Measurements from ENCODE around the gene GSTO1.

- TF ChIP-seq, protein P1, sequence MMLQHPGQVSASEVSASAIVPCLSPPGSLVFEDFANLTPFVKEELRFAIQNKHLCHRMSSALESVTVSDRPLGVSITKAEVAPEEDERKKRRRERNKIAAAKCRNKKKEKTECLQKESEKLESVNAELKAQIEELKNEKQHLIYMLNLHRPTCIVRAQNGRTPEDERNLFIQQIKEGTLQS (IDR thresholded peaks at IDR 0.05), result no peak
- TF ChIP-seq, protein P2, sequence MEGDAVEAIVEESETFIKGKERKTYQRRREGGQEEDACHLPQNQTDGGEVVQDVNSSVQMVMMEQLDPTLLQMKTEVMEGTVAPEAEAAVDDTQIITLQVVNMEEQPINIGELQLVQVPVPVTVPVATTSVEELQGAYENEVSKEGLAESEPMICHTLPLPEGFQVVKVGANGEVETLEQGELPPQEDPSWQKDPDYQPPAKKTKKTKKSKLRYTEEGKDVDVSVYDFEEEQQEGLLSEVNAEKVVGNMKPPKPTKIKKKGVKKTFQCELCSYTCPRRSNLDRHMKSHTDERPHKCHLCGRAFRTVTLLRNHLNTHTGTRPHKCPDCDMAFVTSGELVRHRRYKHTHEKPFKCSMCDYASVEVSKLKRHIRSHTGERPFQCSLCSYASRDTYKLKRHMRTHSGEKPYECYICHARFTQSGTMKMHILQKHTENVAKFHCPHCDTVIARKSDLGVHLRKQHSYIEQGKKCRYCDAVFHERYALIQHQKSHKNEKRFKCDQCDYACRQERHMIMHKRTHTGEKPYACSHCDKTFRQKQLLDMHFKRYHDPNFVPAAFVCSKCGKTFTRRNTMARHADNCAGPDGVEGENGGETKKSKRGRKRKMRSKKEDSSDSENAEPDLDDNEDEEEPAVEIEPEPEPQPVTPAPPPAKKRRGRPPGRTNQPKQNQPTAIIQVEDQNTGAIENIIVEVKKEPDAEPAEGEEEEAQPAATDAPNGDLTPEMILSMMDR (IDR thresholded peaks at IDR 0.05; ENCODE audit: low read depth, low read length, missing input control), result no peak
- TF ChIP-seq RAD21 (IDR thresholded peaks at IDR 0.05), result no peak
- no peak for TF ChIP-seq RXRA (IDR thresholded peaks at IDR 0.05)
- TF ChIP-seq HNF4A (conservative IDR thresholded peaks at IDR 0.05), result no peak
- no peak for TF ChIP-seq MAX (IDR thresholded peaks at IDR 0.05)
- no peak for TF ChIP-seq YY1 (IDR thresholded peaks at IDR 0.05)
- TF ChIP-seq TAF1 (conservative IDR thresholded peaks at IDR 0.05), result no peak
These were observed 60.1 kb downstream of the GSTO1 start for GRCh38 chr10:104314591-104315485.
